Lung (tissue), 12 donors: ENCODE results near the gene SPRR2G. TPM values are rescaled to one million over a fixed set of nuclear protein-coding genes. Genes with fewer than 3 reads are reported as not detected.
"Not testable (repeated sequence)": the region's sequence is repeated elsewhere in the genome, so short reads cannot be mapped to it uniquely, and the experiment has no call there.

Experiments used
- ATAC-seq: fragments of 200-7000 bp; cut with Tn5 transposase; one replicate; pipeline ENCODE4 v1.9.1; 2020; ENCODE audit warnings: moderate number of reproducible peaks; ENCODE audit not compliant: insufficient read depth, low FRiP score
- DNase-seq, 3 donors: peaks; one replicate each; pipeline ENCODE4 v3.0.0-alpha.2; 2013 to 2017
- H3K27ac ChIP-seq, 2 donors: one replicate each; pipeline ENCODE4 v1.5.1; 2013; ENCODE audit warnings: mild to moderate bottlenecking in 2 of 2, moderate library complexity in 2 of 2, control low read depth in 1 of 2, inconsistent platforms in 1 of 2, low read depth in 1 of 2, low read length in 1 of 2
- H3K27me3 ChIP-seq, 3 donors: one replicate each; pipeline ENCODE4 v1.5.1; 2013; ENCODE audit warnings: low read length in 2 of 3; ENCODE audit not compliant: control insufficient read depth in 3 of 3, insufficient read depth in 3 of 3
- H3K36me3 ChIP-seq, 4 donors: one replicate each; pipeline ENCODE4 v1.5.1; 2013; ENCODE audit warnings: low read length in 4 of 4, mild to moderate bottlenecking in 1 of 4, moderate library complexity in 1 of 4; ENCODE audit not compliant: control insufficient read depth in 4 of 4, insufficient read depth in 4 of 4
- H3K4me1 ChIP-seq, 5 donors: one replicate each; pipeline ENCODE4 v1.5.1; 2013; ENCODE audit warnings: low read length in 5 of 5, mild to moderate bottlenecking in 2 of 5, moderate library complexity in 1 of 5; ENCODE audit not compliant: control insufficient read depth in 5 of 5, insufficient read depth in 5 of 5
- H3K4me3 ChIP-seq: one replicate; pipeline ENCODE4 v1.5.1; 2013; ENCODE audit warnings: mild to moderate bottlenecking, control low read depth, moderate library complexity
- H3K9ac ChIP-seq, 2 donors: one replicate each; pipeline ENCODE4 v1.5.1; 2013; ENCODE audit warnings: low read length in 2 of 2, control low read depth in 1 of 2; ENCODE audit not compliant: insufficient read depth in 1 of 2
- H3K9me3 ChIP-seq, 4 donors: one replicate each; pipeline ENCODE4 v1.5.1; 2013; ENCODE audit warnings: low read length in 3 of 4, mild to moderate bottlenecking in 1 of 4, moderate library complexity in 1 of 4; ENCODE audit not compliant: control insufficient read depth in 4 of 4, insufficient read depth in 3 of 4
- WGBS, 2 donors: extraction: QIAGEN DNeasy Blood & Tissue Kit; methylation state at CpG; one replicate each; pipeline ENCODE4 v1.1.7; 2013; 5-methylcytosine and 5-hydroxymethylcytosine counted together
- polyA plus RNA-seq, 2 donors: library from polyadenylated mRNA; stranded (reverse); fragments of 200-250 nt; gene quantifications; one replicate each; pipeline ENCODE4 v1.2.1, GENCODE V29; 2013
- total RNA-seq, 2 donors: library from RNA; depleted of rRNA in 1 of 2; stranded (reverse); fragments of >200 nt in 1 of 2; gene quantifications; one replicate each; pipeline ENCODE4 v1.2.1, GENCODE V29; 2014 to 2021
- TF ChIP-seq, protein P1 (sequence below): IDR thresholded peaks from 2 replicates; pipeline ENCODE4 v1.5.1; 2012; ENCODE audit warnings: mild to moderate bottlenecking; ENCODE audit errors: control extremely low read depth, extremely low read depth
- donor health status: control.
- donor health status: control.
- donor health status: Bipolar disorder and iron deficiency.
- donor health status: healthy.
- donor health status: DM: yes; HTN: yes; CAD: no.

SPRR2G gene
- total and polyA plus RNA-seq, 4 donors: not detected

- ATAC-seq (no peak), DNase-seq (peak; percentile 3 to 17 (median 4))
- Histone ChIP-seq H3K27ac (no peak overlapping the region), H3K4me3 (no peak overlapping the region), H3K9ac (no peak overlapping the region), H3K9me3 (peaks cover 0 to 13% (median 2%) of the 10 kb centered on the region in 4 donors), H3K4me1 (no peaks in the 10 kb centered on the region), H3K27me3 (no peaks in the 10 kb centered on the region), H3K36me3 (no peaks in the 10 kb centered on the region)
- TF ChIP-seq, protein P1, sequence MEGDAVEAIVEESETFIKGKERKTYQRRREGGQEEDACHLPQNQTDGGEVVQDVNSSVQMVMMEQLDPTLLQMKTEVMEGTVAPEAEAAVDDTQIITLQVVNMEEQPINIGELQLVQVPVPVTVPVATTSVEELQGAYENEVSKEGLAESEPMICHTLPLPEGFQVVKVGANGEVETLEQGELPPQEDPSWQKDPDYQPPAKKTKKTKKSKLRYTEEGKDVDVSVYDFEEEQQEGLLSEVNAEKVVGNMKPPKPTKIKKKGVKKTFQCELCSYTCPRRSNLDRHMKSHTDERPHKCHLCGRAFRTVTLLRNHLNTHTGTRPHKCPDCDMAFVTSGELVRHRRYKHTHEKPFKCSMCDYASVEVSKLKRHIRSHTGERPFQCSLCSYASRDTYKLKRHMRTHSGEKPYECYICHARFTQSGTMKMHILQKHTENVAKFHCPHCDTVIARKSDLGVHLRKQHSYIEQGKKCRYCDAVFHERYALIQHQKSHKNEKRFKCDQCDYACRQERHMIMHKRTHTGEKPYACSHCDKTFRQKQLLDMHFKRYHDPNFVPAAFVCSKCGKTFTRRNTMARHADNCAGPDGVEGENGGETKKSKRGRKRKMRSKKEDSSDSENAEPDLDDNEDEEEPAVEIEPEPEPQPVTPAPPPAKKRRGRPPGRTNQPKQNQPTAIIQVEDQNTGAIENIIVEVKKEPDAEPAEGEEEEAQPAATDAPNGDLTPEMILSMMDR: no peak
- WGBS, 2 donors: 42 to 47% methylated on average over 3 of the region's 3 CpGs
Measured at GRCh38 chr1:153122831-153123421, 27.8 kb downstream of the SPRR2G start.

GRCh38 chr1:153120945-153121344 lies 29.7 kb downstream of the SPRR2G start:
- Histone ChIP-seq H3K4me3 (no peak overlapping the region), H3K4me1 (no peaks in the 10 kb centered on the region), H3K9ac (no peak overlapping the region), H3K27me3 (no peaks in the 10 kb centered on the region), H3K9me3 (peaks cover 0 to 13% (median 2%) of the 10 kb centered on the region in 4 donors), H3K27ac (no peak overlapping the region), H3K36me3 (no peaks in the 10 kb centered on the region)
- TF ChIP-seq, protein P1: no peak
- DNase-seq: no peak
- no peak for ATAC-seq

GRCh38 chr1:153119491-153119971 lies 31.2 kb downstream of the SPRR2G start:
- H3K9ac ChIP-seq: no peak overlapping the region
- H3K9me3 ChIP-seq: peaks cover 0 to 2% (median 1%) of the 10 kb centered on the region in 4 donors
- 55 to 64% methylated on average over 3 of the region's 3 CpGs for WGBS, 2 donors
- ATAC-seq (no peak), DNase-seq (no peak)
- H3K27ac ChIP-seq: no peak overlapping the region
- TF ChIP-seq, protein P1: no peak
- H3K27me3 ChIP-seq: no peaks in the 10 kb centered on the region
- no peaks in the 10 kb centered on the region for H3K4me1 ChIP-seq
- no peaks in the 10 kb centered on the region for H3K36me3 ChIP-seq
- H3K4me3 ChIP-seq: no peak overlapping the region

- not testable (repeated sequence) for H3K9ac ChIP-seq, H3K4me1 ChIP-seq, DNase-seq, ATAC-seq, H3K36me3 ChIP-seq, H3K27ac ChIP-seq, H3K27me3 ChIP-seq, H3K9me3 ChIP-seq, H3K4me3 ChIP-seq
Measured at GRCh38 chr1:153115264-153115663, 35.4 kb downstream of the SPRR2G start.
